Measurements from ENCODE around the gene MPC1L. TPM values are rescaled to one million over a fixed set of nuclear protein-coding genes. Genes with fewer than 3 reads are reported as not detected.

The MPC1L gene
- total RNA-seq, 2 donors from 2014 or later = not detected

GRCh38 chrX:40644821-40645358 is 21.7 kb downstream of the MPC1L start:
- Histone ChIP-seq H3K36me3 (no peaks in the 10 kb centered on the region), H3K27ac (peak overlapping the region; percentile 63 to 66), H3K4me1 (peaks cover 0 to 51% of the 10 kb centered on the region in 2 donors), H3K4me3 (peak overlapping the region; percentile 24 to 41), H3K27me3 (no peaks in the 10 kb centered on the region), H3K9me3 (no peaks in the 10 kb centered on the region)
- DNase-seq (ENCODE audit: low spot score) = peak; percentile 71
- TF ChIP-seq CTCF (IDR thresholded peaks at IDR 0.05) = no peak

- Histone ChIP-seq H3K4me1 (peaks cover 0 to 51% of the 10 kb centered on the region in 2 donors), H3K27ac (peak overlapping the region; percentile 74 to 83), H3K36me3 (no peaks in the 10 kb centered on the region), H3K9me3 (no peaks in the 10 kb centered on the region), H3K27me3 (no peaks in the 10 kb centered on the region), H3K4me3 (peak overlapping the region; percentile 54 to 80)
- no peak for TF ChIP-seq CTCF (IDR thresholded peaks at IDR 0.05)
- DNase-seq (ENCODE audit: low spot score) = peak; percentile 61
Measured at GRCh38 chrX:40646489-40647306, 23.5 kb downstream of the MPC1L start.

GRCh38 chrX:40647307-40648197 is 24.3 kb downstream of the MPC1L start, which contains the start of gene CXorf38:
TSS of gene CXorf38 (minus strand) at chrX:40647561. CDS start at chrX:40647520, 41 bp downstream.
- peak within 1 kb of the TSS; percentile 54 to 80 for H3K4me3 ChIP-seq
- H3K4me1 ChIP-seq = peaks cover 0 to 44% of the 10 kb centered on the region in 2 donors
- H3K36me3 ChIP-seq = no peaks in the 10 kb centered on the region
- no peaks in the 10 kb centered on the region for H3K27me3 ChIP-seq
- H3K27ac ChIP-seq = peak within 1 kb of the TSS; percentile 74 to 83
- no peak for TF ChIP-seq CTCF (IDR thresholded peaks at IDR 0.05)
- no peaks in the 10 kb centered on the region for H3K9me3 ChIP-seq
- peak; percentile 92 for DNase-seq (ENCODE audit: low spot score)

GRCh38 chrX:40651620-40652223 is 28.5 kb downstream of the MPC1L start:
- H3K36me3 ChIP-seq = no peaks in the 10 kb centered on the region

More at GRCh38 chrX:40651620-40652223, 28.5 kb downstream of the MPC1L start:
- no peaks in the 10 kb centered on the region for H3K9me3 ChIP-seq
- no peaks in the 10 kb centered on the region for H3K27me3 ChIP-seq
- no peak overlapping the region for H3K27ac ChIP-seq
- H3K4me1 ChIP-seq = peaks cover 0 to 11% of the 10 kb centered on the region in 2 donors
- no peak overlapping the region for H3K4me3 ChIP-seq
- peak; percentile 62 to 90 for TF ChIP-seq CTCF (IDR thresholded peaks at IDR 0.05)
- DNase-seq (ENCODE audit: low spot score) = peak; percentile 86

Data from right atrium auricular region (tissue), 2 donors.